ENCODE measurements around the gene OVCH2.

The OVCH2 gene

DNA sequence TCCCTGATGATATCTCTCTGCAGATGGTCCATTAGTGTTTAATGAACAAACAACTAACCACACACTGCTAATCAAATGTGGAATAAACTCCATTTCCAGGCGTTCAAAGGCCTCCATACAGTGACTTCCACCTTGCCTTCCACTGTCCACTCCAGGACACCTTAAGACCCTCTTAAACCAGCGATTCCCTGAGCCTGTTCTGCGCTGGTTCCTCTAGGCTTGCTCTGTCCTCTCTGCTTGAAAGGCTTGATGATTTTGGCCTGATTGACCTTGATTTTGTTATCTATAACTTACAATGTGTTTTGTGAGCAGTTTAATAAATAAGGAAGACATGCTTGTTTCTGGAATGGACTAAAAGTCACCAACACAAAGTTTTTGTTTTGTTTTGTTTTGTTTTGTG lies 12.0 kb downstream of the OVCH2 start:
- no peak overlapping the region for H3K4me3 ChIP-seq (ENCODE audit: low read depth, low read length)
- TF ChIP-seq POLR2A (IDR thresholded peaks at IDR 0.05; ENCODE audit: extremely low read depth, insufficient read length) (no peak), MYC (IDR thresholded peaks at IDR 0.05; ENCODE audit: low read depth, low read length) (no peak)
- TF ChIP-seq, protein P1, sequence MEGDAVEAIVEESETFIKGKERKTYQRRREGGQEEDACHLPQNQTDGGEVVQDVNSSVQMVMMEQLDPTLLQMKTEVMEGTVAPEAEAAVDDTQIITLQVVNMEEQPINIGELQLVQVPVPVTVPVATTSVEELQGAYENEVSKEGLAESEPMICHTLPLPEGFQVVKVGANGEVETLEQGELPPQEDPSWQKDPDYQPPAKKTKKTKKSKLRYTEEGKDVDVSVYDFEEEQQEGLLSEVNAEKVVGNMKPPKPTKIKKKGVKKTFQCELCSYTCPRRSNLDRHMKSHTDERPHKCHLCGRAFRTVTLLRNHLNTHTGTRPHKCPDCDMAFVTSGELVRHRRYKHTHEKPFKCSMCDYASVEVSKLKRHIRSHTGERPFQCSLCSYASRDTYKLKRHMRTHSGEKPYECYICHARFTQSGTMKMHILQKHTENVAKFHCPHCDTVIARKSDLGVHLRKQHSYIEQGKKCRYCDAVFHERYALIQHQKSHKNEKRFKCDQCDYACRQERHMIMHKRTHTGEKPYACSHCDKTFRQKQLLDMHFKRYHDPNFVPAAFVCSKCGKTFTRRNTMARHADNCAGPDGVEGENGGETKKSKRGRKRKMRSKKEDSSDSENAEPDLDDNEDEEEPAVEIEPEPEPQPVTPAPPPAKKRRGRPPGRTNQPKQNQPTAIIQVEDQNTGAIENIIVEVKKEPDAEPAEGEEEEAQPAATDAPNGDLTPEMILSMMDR (IDR thresholded peaks at IDR 0.05; ENCODE audit: low read depth, low read length) = no peak
- TF ChIP-seq, protein P2, sequence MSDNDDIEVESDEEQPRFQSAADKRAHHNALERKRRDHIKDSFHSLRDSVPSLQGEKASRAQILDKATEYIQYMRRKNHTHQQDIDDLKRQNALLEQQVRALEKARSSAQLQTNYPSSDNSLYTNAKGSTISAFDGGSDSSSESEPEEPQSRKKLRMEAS (IDR thresholded peaks at IDR 0.05; ENCODE audit: low read depth, low read length) = no peak
- no peak for DNase-seq (ENCODE audit: low read depth)

DNA sequence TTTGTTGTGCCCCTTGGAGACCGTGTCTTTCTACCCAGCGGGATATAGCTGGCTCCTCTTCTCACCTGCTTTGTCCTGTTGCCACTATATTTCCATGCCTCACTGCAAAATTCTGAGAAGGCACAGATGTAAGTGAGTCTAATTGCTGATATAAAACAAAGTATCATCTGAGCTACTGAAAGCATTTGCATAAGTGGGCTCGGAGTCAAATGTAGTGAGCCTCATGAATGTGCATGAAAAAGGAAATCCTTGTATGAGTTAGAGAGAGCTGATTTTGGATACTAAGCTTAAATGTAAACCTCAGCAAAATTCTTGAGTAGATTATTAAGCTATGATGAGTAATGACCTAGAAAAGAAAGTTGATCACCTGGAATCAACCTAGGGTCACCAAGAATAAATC lies 13.9 kb downstream of the OVCH2 start:
- no peak overlapping the region for H3K4me3 ChIP-seq (ENCODE audit: low read depth, low read length)
- DNase-seq (ENCODE audit: low read depth) = no peak
- TF ChIP-seq, protein P1 (IDR thresholded peaks at IDR 0.05; ENCODE audit: low read depth, low read length) = no peak
- TF ChIP-seq, protein P2 (IDR thresholded peaks at IDR 0.05; ENCODE audit: low read depth, low read length) = no peak
- no peak for TF ChIP-seq POLR2A (IDR thresholded peaks at IDR 0.05; ENCODE audit: extremely low read depth, insufficient read length)
- TF ChIP-seq MYC (IDR thresholded peaks at IDR 0.05; ENCODE audit: low read depth, low read length) = no peak

DNA sequence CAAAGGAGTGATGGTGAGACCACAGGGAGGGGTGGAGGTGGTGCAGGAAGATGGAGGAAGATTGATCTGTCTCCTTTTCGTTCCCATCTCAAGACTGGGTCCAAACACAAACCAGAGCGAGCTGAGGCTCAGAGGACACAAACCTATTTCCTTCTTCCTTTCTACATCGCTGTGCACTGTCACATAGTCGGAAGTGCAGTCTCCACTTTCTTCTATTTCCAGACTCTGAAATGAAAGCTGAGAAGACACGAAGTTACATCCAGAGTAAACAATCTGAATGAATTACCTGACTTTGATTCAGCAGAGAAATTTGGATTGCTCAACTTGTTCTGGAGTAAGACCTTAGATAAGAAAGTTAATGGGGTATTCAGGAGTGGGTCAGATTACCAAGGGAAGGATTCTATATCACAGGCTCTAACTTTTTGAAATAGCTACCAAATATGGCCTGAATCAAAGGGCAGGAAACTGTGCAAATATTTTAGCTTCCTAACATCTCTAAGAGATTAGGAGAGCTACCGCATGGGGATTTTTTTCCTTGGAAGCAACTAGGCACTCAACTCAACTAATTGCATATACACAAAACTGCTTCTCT lies 14.4 kb downstream of the OVCH2 start:
- TF ChIP-seq, protein P2 (IDR thresholded peaks at IDR 0.05; ENCODE audit: low read depth, low read length) = no peak
- no peak for TF ChIP-seq MYC (IDR thresholded peaks at IDR 0.05; ENCODE audit: low read depth, low read length)
- H3K4me3 ChIP-seq (ENCODE audit: low read depth, low read length) = no peak overlapping the region
- no peak for DNase-seq (ENCODE audit: low read depth)

DNA sequence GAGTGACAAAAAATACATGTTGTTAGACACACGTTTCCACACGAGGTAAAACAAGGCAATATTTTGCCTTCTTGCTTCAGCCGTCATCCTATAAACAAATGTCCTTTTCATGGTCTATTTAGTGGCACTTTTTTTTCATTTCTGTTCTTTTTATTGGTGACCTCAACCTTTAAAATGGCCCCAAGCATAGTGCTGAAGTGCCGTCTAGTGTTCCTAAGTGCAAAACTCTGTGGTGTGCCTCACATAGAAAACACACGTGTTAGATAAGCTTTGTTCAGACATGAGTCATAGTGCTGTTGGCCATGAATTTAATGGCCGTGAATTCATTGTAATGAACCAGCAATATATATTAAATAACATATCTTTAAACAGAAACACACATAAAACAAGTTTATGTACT lies 15.6 kb downstream of the OVCH2 start:
- no peak overlapping the region for H3K4me3 ChIP-seq (ENCODE audit: low read depth, low read length)
- TF ChIP-seq, protein P1 (IDR thresholded peaks at IDR 0.05; ENCODE audit: low read depth, low read length) = no peak
- TF ChIP-seq MYC (IDR thresholded peaks at IDR 0.05; ENCODE audit: low read depth, low read length) = no peak
- TF ChIP-seq, protein P2 (IDR thresholded peaks at IDR 0.05; ENCODE audit: low read depth, low read length) = no peak
- no peak for TF ChIP-seq POLR2A (IDR thresholded peaks at IDR 0.05; ENCODE audit: extremely low read depth, insufficient read length)
- no peak for DNase-seq (ENCODE audit: low read depth)

DNA sequence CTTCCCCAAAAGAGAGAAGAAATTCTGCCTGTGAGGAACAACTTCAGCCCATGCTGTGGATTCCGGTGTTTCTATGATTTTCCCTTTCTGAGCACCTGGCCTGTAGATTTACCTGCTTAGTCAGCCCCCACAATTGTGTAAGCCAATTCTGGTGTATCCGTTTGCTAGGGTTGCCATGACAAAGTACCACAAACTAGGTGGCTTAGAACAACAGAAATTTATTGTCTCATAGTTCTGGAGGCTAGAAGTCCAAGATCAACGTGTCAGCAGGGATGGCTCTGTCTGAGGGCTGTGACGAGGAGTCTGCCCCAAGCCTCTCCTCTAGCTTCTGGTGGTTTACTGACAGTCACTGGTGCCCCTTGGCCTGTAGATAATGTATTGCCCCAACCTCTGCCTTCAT lies 17.0 kb downstream of the OVCH2 start:
- no peak for TF ChIP-seq MYC (IDR thresholded peaks at IDR 0.05; ENCODE audit: low read depth, low read length)
- TF ChIP-seq, protein P1 (IDR thresholded peaks at IDR 0.05; ENCODE audit: low read depth, low read length) = no peak
- no peak for TF ChIP-seq POLR2A (IDR thresholded peaks at IDR 0.05; ENCODE audit: extremely low read depth, insufficient read length)
- TF ChIP-seq, protein P2 (IDR thresholded peaks at IDR 0.05; ENCODE audit: low read depth, low read length) = no peak
- no peak overlapping the region for H3K4me3 ChIP-seq (ENCODE audit: low read depth, low read length)
- no peak for DNase-seq (ENCODE audit: low read depth)

DNA sequence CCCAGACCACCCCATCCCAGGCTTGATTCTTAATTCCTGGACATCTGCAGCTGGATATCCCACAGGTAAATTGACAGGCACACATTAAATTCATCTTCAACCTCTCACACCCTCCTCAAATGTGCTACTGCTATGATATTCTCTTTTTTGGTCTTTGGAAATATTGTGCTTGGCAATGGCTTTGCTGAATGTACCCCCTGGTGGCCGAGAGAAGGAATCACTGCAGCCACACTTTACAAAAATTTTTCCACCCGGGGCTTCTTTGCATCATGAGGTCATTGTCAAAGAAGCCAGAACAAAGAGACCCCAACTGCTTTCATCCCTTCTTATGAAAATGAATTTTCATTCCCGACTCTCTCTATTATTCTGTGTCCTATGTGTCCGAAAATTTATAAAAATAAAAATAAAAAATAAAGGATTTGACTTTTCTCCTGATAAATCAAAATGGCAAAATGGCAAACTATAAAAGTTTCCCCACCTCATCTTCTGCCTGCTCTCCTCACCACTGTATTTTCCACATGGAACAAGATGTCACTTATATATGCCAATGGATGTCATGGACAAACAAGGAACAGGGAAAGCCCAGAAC lies 17.9 kb downstream of the OVCH2 start:
- H3K4me3 ChIP-seq (ENCODE audit: low read depth, low read length) = no peak overlapping the region
- DNase-seq (ENCODE audit: low read depth) = peak; percentile 41
- TF ChIP-seq MYC (IDR thresholded peaks at IDR 0.05; ENCODE audit: low read depth, low read length) = no peak
- TF ChIP-seq, protein P1 (IDR thresholded peaks at IDR 0.05; ENCODE audit: low read depth, low read length) = peak; percentile 74

All from NB4 (cell line).